Head of caudate nucleus (tissue), 42 donors: ENCODE data around the gene CNDP1.

Experiments used
- DNase-seq, 42 donors: peaks; one replicate each; pipeline versions ENCODE4 v3.0.0 to v3.0.0-alpha.2; 2020 to 2021; ENCODE audit warnings: mixed read lengths in 7 of 42
- intact Hi-C: fragments of 100-400 bp; cut with DNase I; formaldehyde crosslinking; loops from one replicate; pipeline ENCODE4 v1.15.0; 2022

CNDP1 gene

GRCh38 chr18:74631623-74632350 is 97.5 kb downstream of the CNDP1 start:
- intact Hi-C loops, result no loop called here
- DNase-seq, result no peak

GRCh38 chr18:74632351-74632679 is 98.0 kb downstream of the CNDP1 start:
- DNase-seq, result no peak
- intact Hi-C loops, result no loop called here

GRCh38 chr18:74632856-74633255 is 98.6 kb downstream of the CNDP1 start:
- intact Hi-C loops, result no loop called here
- DNase-seq, result no peak

- intact Hi-C loops, result no loop called here
- DNase-seq, result no peak
Observed at GRCh38 chr18:74633652-74634352, 99.5 kb downstream of the CNDP1 start.

- intact Hi-C loops, result no loop called here
- DNase-seq, result no peak
Observed at GRCh38 chr18:74635224-74635975, 101.1 kb downstream of the CNDP1 start.
